Tibial artery (tissue), 4 donors: ENCODE measurements around the gene YPEL5.

Source experiments
- DNase-seq, 2 donors: peaks; one replicate each; pipeline ENCODE4 v3.0.0-alpha.2; 2019
- H3K27ac ChIP-seq, 2 donors: fragments of 200-600 bp; sonication (generic) in 1 of 2; 1 replicate in 1 of 2; 2 replicates in 1 of 2; pipeline ENCODE4 v1.5.1; 2018 to 2019; ENCODE audit warnings: mild to moderate bottlenecking in 1 of 2
- H3K27me3 ChIP-seq, 2 donors: fragments of 200-600 bp; sonication (generic) in 1 of 2; one replicate each; pipeline versions ENCODE4 v1.5.1 to v1.6.0; 2016 to 2019
- H3K36me3 ChIP-seq, 3 donors: fragments of 200-600 bp; sonication (generic) in 2 of 3; one replicate each; pipeline ENCODE4 v1.5.1; 2016 to 2019; ENCODE audit warnings: mild to moderate bottlenecking in 2 of 3
- H3K4me1 ChIP-seq, 4 donors: fragments of 200-600 bp; sonication (generic) in 2 of 4; 1 replicate in 3 of 4; 2 replicates in 1 of 4; pipeline ENCODE4 v1.5.1; 2016 to 2019
- H3K4me3 ChIP-seq, 2 donors: fragments of 200-600 bp; sonication (generic) in 1 of 2; 1 replicate in 1 of 2; 2 replicates in 1 of 2; pipeline ENCODE4 v1.5.1; 2018 to 2019; ENCODE audit warnings: mild to moderate bottlenecking in 2 of 2
- H3K9me3 ChIP-seq, 3 donors: fragments of 200-600 bp; sonication (generic) in 1 of 3; one replicate each; pipeline ENCODE4 v1.5.1; 2016 to 2019
- CTCF ChIP-seq, 2 experiments: fragments of 200-600 bp in 1 of 2; fragments of 450-650 bp in 1 of 2; IDR thresholded peaks; one replicate each; pipeline ENCODE4 v1.5.1; 2017 to 2019; ENCODE audit warnings: antibody characterized with exemption in 2 of 2, mild to moderate bottlenecking in 1 of 2, moderate library complexity in 1 of 2
- intact Hi-C: fragments of 100-400 bp; cut with DNase I; formaldehyde crosslinking; loops from one replicate; pipeline ENCODE4 v1.15.0; 2023; ENCODE audit warnings: low total_unique reads

Gene YPEL5

GRCh38 chr2:30179536-30179935, 32.7 kb downstream of the YPEL5 start:
- intact Hi-C loops = no loop called here
- Histone ChIP-seq H3K27ac (no peak overlapping the region), H3K9me3 (no peaks in the 10 kb centered on the region)

DNA sequence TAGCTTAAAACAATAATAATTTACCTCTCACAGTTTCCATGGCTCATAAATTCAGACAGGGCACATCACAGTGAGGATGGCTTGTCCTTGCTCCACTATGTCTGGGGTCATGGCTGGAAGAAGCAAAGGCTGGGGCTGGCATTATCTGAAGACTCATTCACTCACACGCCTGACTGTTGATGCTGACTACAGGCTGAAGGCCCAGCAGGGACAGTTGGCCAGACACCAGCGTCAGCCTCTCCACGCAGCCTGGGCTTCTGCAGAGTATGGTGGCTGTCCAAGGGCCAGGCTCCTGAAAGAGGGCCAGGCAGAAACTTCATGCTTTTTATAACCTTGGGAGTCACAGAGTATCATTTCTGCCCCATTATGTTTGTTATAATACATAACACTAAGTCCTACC, 33.4 kb downstream of the YPEL5 start:
- Histone ChIP-seq H3K4me1 (peaks cover 0 to 14% (median 0%) of the 10 kb centered on the region in 4 donors), H3K4me3 (no peak overlapping the region), H3K9me3 (no peaks in the 10 kb centered on the region), H3K27ac (no peak overlapping the region), H3K27me3 (no peaks in the 10 kb centered on the region), H3K36me3 (no peaks in the 10 kb centered on the region)
- no peak for DNase-seq
- TF ChIP-seq CTCF (IDR thresholded peaks at IDR 0.05) = no peak
- intact Hi-C loops = no loop called here

More at GRCh38 chr2:30179536-30179935, 32.7 kb downstream of the YPEL5 start:
- Histone ChIP-seq H3K4me1 (peaks cover 0 to 14% (median 0%) of the 10 kb centered on the region in 4 donors), H3K27me3 (no peaks in the 10 kb centered on the region), H3K4me3 (no peak overlapping the region), H3K36me3 (no peaks in the 10 kb centered on the region)
- no peak for DNase-seq
- TF ChIP-seq CTCF (IDR thresholded peaks at IDR 0.05) = no peak

DNA sequence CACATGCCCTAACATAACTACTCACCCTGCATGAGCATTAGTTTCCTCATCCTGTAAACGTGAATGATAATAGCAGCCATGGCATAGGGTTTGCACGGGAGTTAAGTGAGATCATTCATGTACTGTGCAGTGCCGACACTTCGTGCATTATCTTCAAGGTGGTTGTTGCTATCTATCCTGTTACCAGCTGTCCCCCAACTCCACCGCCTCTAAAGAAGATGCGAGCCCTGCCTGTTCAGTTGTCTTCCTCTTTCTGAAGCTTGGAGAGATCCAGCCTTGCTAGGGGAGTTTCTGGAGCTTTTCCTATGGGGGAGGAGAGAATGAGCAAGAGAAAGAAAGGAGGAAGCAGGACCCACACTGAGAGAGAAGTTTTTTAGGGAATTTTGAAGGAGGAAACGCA, 34.4 kb downstream of the YPEL5 start:
- Histone ChIP-seq H3K36me3 (no peaks in the 10 kb centered on the region), H3K27me3 (no peaks in the 10 kb centered on the region), H3K9me3 (no peaks in the 10 kb centered on the region), H3K4me3 (no peak overlapping the region), H3K27ac (no peak overlapping the region), H3K4me1 (peaks cover 0 to 14% (median 0%) of the 10 kb centered on the region in 4 donors)
- DNase-seq = no peak
- intact Hi-C loops = no loop called here
- TF ChIP-seq CTCF (IDR thresholded peaks at IDR 0.05) = no peak

DNA sequence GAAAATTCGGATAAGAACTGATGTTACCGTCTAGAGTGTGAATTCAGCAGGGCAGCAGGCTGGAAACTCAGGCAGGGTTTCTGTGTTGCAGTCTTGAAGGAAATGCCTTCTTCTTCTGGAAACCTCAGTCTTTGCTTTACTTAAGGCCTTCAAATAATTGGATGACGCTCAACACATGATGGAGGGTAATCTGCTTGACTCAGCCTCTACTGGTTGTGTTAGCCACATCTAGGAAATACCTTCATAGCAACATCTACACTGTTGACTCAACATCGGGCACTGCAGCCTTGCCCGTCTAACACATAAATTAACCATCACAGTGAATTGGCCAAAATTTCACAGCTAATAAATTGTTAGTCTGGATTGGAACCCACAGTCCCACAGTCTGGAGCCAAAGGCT, 37.2 kb downstream of the YPEL5 start:
- Histone ChIP-seq H3K36me3 (no peaks in the 10 kb centered on the region), H3K27ac (no peak overlapping the region), H3K4me3 (no peak overlapping the region), H3K9me3 (no peaks in the 10 kb centered on the region), H3K4me1 (peaks cover 0 to 12% (median 0%) of the 10 kb centered on the region in 4 donors), H3K27me3 (no peaks in the 10 kb centered on the region)
- intact Hi-C loops = no loop called here
- no peak for DNase-seq
- no peak for TF ChIP-seq CTCF (IDR thresholded peaks at IDR 0.05)

DNA sequence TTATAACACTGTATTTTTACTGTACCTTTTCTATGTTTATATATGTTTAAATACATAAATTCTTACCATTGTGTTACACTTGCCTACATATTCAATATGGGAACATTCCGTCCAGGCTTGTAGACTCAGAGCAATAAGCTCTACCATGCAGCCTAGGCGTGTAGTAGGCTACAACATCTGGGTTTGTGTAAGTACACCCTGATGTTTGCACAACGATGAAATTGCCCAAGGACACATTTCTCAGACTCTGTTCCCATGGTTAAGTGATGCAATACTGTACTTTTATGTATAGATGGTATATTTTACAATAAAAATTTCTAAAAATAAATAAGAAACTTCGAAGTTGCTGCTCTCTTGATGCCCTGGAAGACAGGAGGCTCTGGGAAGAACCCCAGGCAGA, 38.4 kb downstream of the YPEL5 start:
- no peak for DNase-seq
- H3K36me3 ChIP-seq = no peaks in the 10 kb centered on the region
- no peaks in the 10 kb centered on the region for H3K27me3 ChIP-seq
- no peaks in the 10 kb centered on the region for H3K9me3 ChIP-seq
- intact Hi-C loops = no loop called here
- H3K4me1 ChIP-seq = peaks cover 0 to 4% (median 0%) of the 10 kb centered on the region in 4 donors
- no peak overlapping the region for H3K27ac ChIP-seq
- no peak for TF ChIP-seq CTCF (IDR thresholded peaks at IDR 0.05)
- no peak overlapping the region for H3K4me3 ChIP-seq

DNA sequence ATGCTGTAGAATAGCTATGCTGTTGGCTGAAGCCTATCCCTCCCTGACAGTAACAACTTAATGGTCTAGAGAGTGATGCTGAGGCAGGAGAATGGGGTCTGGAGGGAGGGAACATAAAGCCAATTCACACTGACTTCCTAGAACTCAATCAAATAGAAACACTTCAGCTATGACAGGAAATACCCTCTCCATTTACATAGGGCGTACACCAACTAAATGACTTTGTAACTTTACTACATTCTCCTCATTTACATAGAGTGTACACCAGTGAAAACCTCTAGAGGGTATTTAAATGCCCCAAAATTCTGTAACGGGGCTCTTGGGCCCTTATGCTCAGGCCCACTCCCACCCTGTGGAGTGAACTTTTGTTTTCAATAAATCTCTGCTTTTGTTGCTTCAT, 41.5 kb downstream of the YPEL5 start:
- intact Hi-C loops = no loop called here
- TF ChIP-seq CTCF (IDR thresholded peaks at IDR 0.05) = no peak
- H3K9me3 ChIP-seq = no peaks in the 10 kb centered on the region
- H3K4me1 ChIP-seq = no peaks in the 10 kb centered on the region
- H3K4me3 ChIP-seq = no peak overlapping the region
- H3K36me3 ChIP-seq = no peaks in the 10 kb centered on the region
- H3K27me3 ChIP-seq = no peaks in the 10 kb centered on the region
- no peak for DNase-seq
- no peak overlapping the region for H3K27ac ChIP-seq
